PC-3 (cell line): ENCODE measurements around the gene SMIM5.

Experiments used
- EZH2 ChIP-seq: fragments of 300-600 bp; sonication (generic); IDR thresholded peaks from one replicate; pipeline ENCODE4 v1.6.1; 2017; ENCODE audit warnings: antibody characterized with exemption, mild to moderate bottlenecking, low read length; ENCODE audit not compliant: unreplicated experiment
- EZH2phosphoT487 ChIP-seq: fragments of 300-600 bp; sonication (generic); IDR thresholded peaks from 2 replicates; pipeline ENCODE4 v1.6.1; 2018; ENCODE audit warnings: mild to moderate bottlenecking, antibody characterized with exemption, low read length, borderline replicate concordance
- TF ChIP-seq, protein P1 (sequence below): fragments of 300-600 bp; sonication (generic); conservative IDR thresholded peaks from 2 replicates; pipeline ENCODE4 v1.5.1; 2017; ENCODE audit warnings: antibody characterized with exemption, low read depth, mild to moderate bottlenecking, low read length

DNA sequence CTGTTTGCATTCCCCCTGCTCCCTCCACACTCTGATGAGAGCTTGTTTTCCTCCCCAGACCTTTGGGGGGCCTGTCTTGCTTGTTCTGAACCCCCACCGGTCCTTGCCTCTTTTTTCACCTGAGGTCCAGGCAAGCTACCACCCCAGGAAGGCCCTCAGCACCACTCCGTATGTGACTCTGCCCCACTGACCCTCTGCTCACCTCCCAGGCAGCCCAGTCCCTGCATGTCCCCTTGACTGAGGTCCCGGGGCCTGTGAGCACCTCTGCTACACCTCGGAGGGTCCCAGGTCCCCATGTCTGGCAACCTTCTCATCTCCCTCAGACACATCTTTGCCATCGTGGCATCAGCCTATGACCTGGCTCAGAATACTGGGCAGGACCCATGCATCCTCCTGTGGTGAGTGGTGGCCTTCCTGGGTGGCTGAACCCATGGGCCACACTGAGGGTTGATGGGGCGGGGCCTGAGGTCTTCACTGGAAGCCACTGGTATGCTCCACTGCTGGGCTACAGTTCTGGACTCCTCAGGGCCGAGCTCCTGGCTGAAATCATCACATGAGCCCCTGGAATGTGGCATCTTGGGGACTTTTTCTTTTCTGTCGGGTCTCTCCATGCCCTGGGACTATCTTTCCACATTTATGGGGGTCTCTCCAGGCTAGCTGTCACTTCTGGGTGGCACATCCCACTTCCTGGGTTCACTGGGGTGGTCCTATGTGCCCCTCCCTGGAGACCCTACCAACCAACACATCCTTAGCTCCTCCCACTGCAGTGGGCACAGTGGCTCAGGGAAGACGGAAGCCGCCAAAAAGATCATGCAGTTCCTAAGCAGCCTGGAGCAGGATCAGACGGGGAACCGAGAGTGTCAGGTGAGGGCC is 42.1 kb upstream of the SMIM5 start:
- TF ChIP-seq, protein P1, sequence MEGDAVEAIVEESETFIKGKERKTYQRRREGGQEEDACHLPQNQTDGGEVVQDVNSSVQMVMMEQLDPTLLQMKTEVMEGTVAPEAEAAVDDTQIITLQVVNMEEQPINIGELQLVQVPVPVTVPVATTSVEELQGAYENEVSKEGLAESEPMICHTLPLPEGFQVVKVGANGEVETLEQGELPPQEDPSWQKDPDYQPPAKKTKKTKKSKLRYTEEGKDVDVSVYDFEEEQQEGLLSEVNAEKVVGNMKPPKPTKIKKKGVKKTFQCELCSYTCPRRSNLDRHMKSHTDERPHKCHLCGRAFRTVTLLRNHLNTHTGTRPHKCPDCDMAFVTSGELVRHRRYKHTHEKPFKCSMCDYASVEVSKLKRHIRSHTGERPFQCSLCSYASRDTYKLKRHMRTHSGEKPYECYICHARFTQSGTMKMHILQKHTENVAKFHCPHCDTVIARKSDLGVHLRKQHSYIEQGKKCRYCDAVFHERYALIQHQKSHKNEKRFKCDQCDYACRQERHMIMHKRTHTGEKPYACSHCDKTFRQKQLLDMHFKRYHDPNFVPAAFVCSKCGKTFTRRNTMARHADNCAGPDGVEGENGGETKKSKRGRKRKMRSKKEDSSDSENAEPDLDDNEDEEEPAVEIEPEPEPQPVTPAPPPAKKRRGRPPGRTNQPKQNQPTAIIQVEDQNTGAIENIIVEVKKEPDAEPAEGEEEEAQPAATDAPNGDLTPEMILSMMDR, result no peak
- TF ChIP-seq EZH2phosphoT487, result no peak
- TF ChIP-seq EZH2, result no peak
